HepG2 (cell line): ENCODE data around the gene ALKBH2. TPM values are rescaled to one million over a fixed set of nuclear protein-coding genes. Genes with fewer than 3 reads are reported as not detected.

Experiments
- IKZF4 ChIP-seq: sonication (generic); formaldehyde crosslinking; IDR thresholded peaks from 2 replicates; pipeline ENCODE4 v1.5.1; 2020; ENCODE audit warnings: borderline replicate concordance, mild to moderate bottlenecking, low read depth, missing genetic modification reagents; ENCODE audit errors: not compliant biosample characterization
- LCORL ChIP-seq, 2 experiments: fragments of 450-650 bp in 1 of 2; sonication (generic) in 1 of 2; formaldehyde crosslinking in 1 of 2; IDR thresholded peaks; 2 replicates each; pipeline versions ENCODE4 v1.5.0 to v1.6.1; 2017 to 2020; ENCODE audit warnings: antibody characterized with exemption in 1 of 2, missing genetic modification reagents in 1 of 2
- NFATC3 ChIP-seq: sonication (generic); formaldehyde crosslinking; IDR thresholded peaks from 2 replicates; pipeline ENCODE4 v1.5.1; 2020; ENCODE audit warnings: mild to moderate bottlenecking, missing genetic modification reagents
- NFYB ChIP-seq: sonication (generic); formaldehyde crosslinking; IDR thresholded peaks from 2 replicates; pipeline ENCODE4 v1.4.0; 2020; ENCODE audit warnings: missing genetic modification reagents
- NR3C1 ChIP-seq: sonication (generic); formaldehyde crosslinking; IDR thresholded peaks from 2 replicates; pipeline ENCODE4 v1.4.0; 2020; ENCODE audit warnings: missing genetic modification reagents
- SMYD3 ChIP-seq: sonication (generic); formaldehyde crosslinking; IDR thresholded peaks from 2 replicates; pipeline ENCODE4 v1.8.1; 2023; ENCODE audit warnings: mild to moderate bottlenecking, missing genetic modification reagents
- ZFY ChIP-seq: sonication (generic); formaldehyde crosslinking; IDR thresholded peaks from 2 replicates; pipeline ENCODE4 v1.4.0; 2020; ENCODE audit warnings: missing genetic modification reagents
- ZNF317 ChIP-seq: sonication (generic); formaldehyde crosslinking; IDR thresholded peaks from 2 replicates; pipeline ENCODE4 v1.5.0; 2020; ENCODE audit warnings: mild to moderate bottlenecking, missing genetic modification reagents
- ZNF33B ChIP-seq: sonication (generic); formaldehyde crosslinking; IDR thresholded peaks from 2 replicates; pipeline ENCODE4 v1.5.1; 2020; ENCODE audit warnings: mild to moderate bottlenecking, missing genetic modification reagents
- ZNF510 ChIP-seq: sonication (generic); formaldehyde crosslinking; IDR thresholded peaks from 2 replicates; pipeline ENCODE4 v1.4.0; 2020; ENCODE audit warnings: low read depth, mild to moderate bottlenecking, missing genetic modification reagents
- ZNF543 ChIP-seq: sonication (generic); formaldehyde crosslinking; IDR thresholded peaks from 2 replicates; pipeline ENCODE4 v1.4.0; 2020; ENCODE audit warnings: mild to moderate bottlenecking, missing genetic modification reagents
- ZNF784 ChIP-seq: sonication (generic); formaldehyde crosslinking; IDR thresholded peaks from 2 replicates; pipeline ENCODE4 v1.5.1; 2020; ENCODE audit warnings: missing genetic modification reagents, mild to moderate bottlenecking, borderline replicate concordance
- ZSCAN30 ChIP-seq: sonication (generic); formaldehyde crosslinking; IDR thresholded peaks from 2 replicates; pipeline ENCODE4 v1.5.0; 2020; ENCODE audit warnings: mild to moderate bottlenecking, missing genetic modification reagents
- polyA plus RNA-seq, 8 experiments: library from polyadenylated mRNA; depleted of rRNA in 3 of 8; stranded (reverse) in 7 of 8; unstranded in 1 of 8; fragments of >200 nt; fragmentation: Illumina TruSeq in 4 of 8; extraction: Trizol in 4 of 8; gene quantifications; 2 replicates each; pipeline versions ENCODE4 v1.2.1 to v1.2.3, GENCODE V29; 2011 to 2016; ENCODE audit warnings: low read depth in 4 of 8, missing spikeins in 1 of 8, mixed read lengths in 1 of 8; ENCODE audit not compliant: insufficient read depth in 1 of 8
- total RNA-seq, 5 experiments: library from RNA; depleted of rRNA; stranded (reverse); fragments of >200 nt; fragmentation: Illumina TruSeq; extraction: Trizol; gene quantifications; 2 replicates each; pipeline ENCODE4 v1.2.3, GENCODE V29; 2016; ENCODE audit warnings: low read depth in 1 of 5
- TF ChIP-seq, protein P1 (sequence below): sonication (generic); formaldehyde crosslinking; IDR thresholded peaks from one replicate; pipeline ENCODE4 v1.5.1; 2020; ENCODE audit warnings: mild to moderate bottlenecking, missing genetic modification reagents; ENCODE audit errors: not compliant biosample characterization
- TF ChIP-seq, protein P2 (sequence below): sonication (generic); formaldehyde crosslinking; IDR thresholded peaks from 2 replicates; pipeline ENCODE4 v1.4.0; 2020; ENCODE audit warnings: missing genetic modification reagents, borderline replicate concordance

The ALKBH2 gene
- total and polyA plus RNA-seq, 2 of the 13 experiments (the other 11 are each of a cell fraction or from before 2014, with no cell fraction given) = 21.0 to 40.5 TPM

GRCh38 chr12:109115758-109116610 lies 22.7 kb upstream of the ALKBH2 start, which contains the start of gene ACACB (continued):
- TF ChIP-seq, protein P1, sequence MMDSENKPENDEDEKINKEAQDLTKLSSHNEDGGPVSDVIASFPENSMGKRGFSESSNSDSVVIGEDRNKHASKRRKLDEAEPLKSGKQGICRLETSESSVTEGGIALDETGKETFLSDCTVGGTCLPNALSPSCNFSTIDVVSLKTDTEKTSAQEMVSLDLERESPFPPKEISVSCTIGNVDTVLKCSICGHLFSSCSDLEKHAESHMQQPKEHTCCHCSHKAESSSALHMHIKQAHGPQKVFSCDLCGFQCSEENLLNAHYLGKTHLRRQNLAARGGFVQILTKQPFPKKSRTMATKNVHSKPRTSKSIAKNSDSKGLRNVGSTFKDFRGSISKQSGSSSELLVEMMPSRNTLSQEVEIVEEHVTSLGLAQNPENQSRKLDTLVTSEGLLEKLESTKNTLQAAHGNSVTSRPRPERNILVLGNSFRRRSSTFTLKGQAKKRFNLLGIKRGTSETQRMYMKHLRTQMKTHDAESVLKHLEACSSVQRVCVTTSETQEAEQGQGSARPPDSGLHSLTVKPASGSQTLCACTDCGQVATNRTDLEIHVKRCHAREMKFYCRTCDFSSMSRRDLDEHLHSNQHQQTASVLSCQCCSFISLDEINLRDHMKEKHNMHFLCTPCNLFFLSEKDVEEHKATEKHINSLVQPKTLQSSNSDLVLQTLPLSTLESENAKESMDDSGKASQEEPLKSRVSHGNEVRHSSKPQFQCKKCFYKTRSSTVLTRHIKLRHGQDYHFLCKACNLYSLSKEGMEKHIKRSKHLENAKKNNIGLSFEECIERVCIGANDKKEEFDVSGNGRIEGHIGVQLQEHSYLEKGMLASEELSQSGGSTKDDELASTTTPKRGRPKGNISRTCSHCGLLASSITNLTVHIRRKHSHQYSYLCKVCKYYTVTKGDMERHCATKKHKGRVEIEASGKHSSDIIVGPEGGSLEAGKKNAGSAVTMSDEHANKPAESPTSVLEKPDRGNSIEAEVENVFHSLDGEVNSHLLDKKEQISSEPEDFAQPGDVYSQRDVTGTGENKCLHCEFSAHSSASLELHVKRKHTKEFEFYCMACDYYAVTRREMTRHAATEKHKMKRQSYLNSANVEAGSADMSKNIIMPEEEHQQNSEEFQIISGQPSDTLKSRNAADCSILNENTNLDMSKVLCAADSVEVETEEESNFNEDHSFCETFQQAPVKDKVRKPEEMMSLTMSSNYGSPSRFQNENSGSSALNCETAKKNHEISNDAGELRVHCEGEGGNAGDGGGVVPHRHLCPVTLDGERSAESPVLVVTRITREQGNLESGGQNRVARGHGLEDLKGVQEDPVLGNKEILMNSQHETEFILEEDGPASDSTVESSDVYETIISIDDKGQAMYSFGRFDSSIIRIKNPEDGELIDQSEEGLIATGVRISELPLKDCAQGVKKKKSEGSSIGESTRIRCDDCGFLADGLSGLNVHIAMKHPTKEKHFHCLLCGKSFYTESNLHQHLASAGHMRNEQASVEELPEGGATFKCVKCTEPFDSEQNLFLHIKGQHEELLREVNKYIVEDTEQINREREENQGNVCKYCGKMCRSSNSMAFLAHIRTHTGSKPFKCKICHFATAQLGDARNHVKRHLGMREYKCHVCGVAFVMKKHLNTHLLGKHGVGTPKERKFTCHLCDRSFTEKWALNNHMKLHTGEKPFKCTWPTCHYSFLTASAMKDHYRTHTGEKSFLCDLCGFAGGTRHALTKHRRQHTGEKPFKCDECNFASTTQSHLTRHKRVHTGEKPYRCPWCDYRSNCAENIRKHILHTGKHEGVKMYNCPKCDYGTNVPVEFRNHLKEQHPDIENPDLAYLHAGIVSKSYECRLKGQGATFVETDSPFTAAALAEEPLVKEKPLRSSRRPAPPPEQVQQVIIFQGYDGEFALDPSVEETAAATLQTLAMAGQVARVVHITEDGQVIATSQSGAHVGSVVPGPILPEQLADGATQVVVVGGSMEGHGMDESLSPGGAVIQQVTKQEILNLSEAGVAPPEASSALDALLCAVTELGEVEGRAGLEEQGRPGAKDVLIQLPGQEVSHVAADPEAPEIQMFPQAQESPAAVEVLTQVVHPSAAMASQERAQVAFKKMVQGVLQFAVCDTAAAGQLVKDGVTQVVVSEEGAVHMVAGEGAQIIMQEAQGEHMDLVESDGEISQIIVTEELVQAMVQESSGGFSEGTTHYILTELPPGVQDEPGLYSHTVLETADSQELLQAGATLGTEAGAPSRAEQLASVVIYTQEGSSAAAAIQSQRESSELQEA = peak; percentile 71
- TF ChIP-seq ZNF510 (CRISPR knock-in tag) = peak; percentile 80
- TF ChIP-seq ZNF317 = peak; percentile 44; the same call in 1 of the 2 replicates
- peak; percentile 52; the same call in 1 of the 2 replicates for TF ChIP-seq ZNF784 (CRISPR knock-in tag)
- TF ChIP-seq LCORL (IDR thresholded peaks at IDR 0.05) = no peak
- peak; percentile 73 for TF ChIP-seq LCORL (CRISPR knock-in tag; IDR thresholded peaks at IDR 0.05)
- 0 out of 2 replicates have a peak, but pooled peaks have one; percentile 30 for TF ChIP-seq SMYD3 (CRISPR knock-in tag)
- 0 out of 2 replicates have a peak, but pooled peaks have one; percentile 19 for TF ChIP-seq ZNF543 (CRISPR knock-in tag)
- peak; percentile 57 for TF ChIP-seq IKZF4 (CRISPR knock-in tag)
- no peak for TF ChIP-seq ZSCAN30 (CRISPR knock-in tag)
- 0 out of 2 replicates have a peak, but pooled peaks have one; percentile 42 for TF ChIP-seq ZNF33B (CRISPR knock-in tag)
- peak; percentile 73; the same call in 1 of the 2 replicates for TF ChIP-seq ZFY (CRISPR knock-in tag)
- TF ChIP-seq NR3C1 = no peak
- TF ChIP-seq NFATC3 (CRISPR knock-in tag) = no peak
- TF ChIP-seq, protein P2, sequence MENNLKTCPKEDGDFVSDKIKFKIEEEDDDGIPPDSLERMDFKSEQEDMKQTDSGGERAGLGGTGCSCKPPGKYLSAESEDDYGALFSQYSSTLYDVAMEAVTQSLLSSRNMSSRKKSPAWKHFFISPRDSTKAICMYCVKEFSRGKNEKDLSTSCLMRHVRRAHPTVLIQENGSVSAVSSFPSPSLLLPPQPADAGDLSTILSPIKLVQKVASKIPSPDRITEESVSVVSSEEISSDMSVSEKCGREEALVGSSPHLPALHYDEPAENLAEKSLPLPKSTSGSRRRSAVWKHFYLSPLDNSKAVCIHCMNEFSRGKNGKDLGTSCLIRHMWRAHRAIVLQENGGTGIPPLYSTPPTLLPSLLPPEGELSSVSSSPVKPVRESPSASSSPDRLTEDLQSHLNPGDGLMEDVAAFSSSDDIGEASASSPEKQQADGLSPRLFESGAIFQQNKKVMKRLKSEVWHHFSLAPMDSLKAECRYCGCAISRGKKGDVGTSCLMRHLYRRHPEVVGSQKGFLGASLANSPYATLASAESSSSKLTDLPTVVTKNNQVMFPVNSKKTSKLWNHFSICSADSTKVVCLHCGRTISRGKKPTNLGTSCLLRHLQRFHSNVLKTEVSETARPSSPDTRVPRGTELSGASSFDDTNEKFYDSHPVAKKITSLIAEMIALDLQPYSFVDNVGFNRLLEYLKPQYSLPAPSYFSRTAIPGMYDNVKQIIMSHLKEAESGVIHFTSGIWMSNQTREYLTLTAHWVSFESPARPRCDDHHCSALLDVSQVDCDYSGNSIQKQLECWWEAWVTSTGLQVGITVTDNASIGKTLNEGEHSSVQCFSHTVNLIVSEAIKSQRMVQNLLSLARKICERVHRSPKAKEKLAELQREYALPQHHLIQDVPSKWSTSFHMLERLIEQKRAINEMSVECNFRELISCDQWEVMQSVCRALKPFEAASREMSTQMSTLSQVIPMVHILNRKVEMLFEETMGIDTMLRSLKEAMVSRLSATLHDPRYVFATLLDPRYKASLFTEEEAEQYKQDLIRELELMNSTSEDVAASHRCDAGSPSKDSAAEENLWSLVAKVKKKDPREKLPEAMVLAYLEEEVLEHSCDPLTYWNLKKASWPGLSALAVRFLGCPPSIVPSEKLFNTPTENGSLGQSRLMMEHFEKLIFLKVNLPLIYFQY (CRISPR knock-in tag) = peak; percentile 61; the same call in 1 of the 2 replicates
- 0 out of 2 replicates have a peak, but pooled peaks have one; percentile 28 for TF ChIP-seq NFYB (CRISPR knock-in tag)
